ENCODE measurements around the gene PEX5L.

DNA sequence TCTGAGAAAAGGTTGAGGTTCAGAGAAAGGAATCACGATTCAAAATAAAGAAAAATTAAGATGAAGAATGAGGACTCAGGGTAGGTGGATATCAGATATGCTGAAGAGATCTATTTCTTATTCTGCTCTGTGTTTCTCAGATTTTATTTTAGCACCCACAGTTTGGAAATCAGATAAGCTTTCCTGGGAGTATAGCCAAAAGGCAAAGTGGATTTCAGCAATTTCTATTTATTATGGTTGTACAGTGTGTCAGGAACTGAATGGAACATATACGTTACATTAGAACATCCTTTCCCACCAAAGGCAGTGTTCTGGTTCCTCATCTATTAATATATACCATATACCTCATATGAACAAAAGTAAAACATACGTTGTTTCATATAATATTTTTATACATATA lies 18.9 kb downstream of the PEX5L start:
- TF ChIP-seq, protein P1, sequence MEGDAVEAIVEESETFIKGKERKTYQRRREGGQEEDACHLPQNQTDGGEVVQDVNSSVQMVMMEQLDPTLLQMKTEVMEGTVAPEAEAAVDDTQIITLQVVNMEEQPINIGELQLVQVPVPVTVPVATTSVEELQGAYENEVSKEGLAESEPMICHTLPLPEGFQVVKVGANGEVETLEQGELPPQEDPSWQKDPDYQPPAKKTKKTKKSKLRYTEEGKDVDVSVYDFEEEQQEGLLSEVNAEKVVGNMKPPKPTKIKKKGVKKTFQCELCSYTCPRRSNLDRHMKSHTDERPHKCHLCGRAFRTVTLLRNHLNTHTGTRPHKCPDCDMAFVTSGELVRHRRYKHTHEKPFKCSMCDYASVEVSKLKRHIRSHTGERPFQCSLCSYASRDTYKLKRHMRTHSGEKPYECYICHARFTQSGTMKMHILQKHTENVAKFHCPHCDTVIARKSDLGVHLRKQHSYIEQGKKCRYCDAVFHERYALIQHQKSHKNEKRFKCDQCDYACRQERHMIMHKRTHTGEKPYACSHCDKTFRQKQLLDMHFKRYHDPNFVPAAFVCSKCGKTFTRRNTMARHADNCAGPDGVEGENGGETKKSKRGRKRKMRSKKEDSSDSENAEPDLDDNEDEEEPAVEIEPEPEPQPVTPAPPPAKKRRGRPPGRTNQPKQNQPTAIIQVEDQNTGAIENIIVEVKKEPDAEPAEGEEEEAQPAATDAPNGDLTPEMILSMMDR (IDR thresholded peaks at IDR 0.05): no peak
- TF ChIP-seq POLR2A (IDR thresholded peaks at IDR 0.05): no peak
